Astrocyte (in vitro differentiated cells and primary cell): ENCODE results near the gene WASF2.

Experiments
- CTCF ChIP-seq: IDR thresholded peaks from 2 replicates; pipeline ENCODE4 v1.5.1; 2011; ENCODE audit warnings: low read depth, mild to moderate bottlenecking, inconsistent platforms, low read length, moderate library complexity; ENCODE audit not compliant: insufficient read depth
- EZH2 ChIP-seq: IDR thresholded peaks from 2 replicates; pipeline ENCODE4 v1.6.1; 2012; ENCODE audit warnings: mild to moderate bottlenecking, low read length, inconsistent platforms; ENCODE audit not compliant: insufficient read depth

GRCh38 chr1:27447399-27447798 is 42.6 kb downstream of the WASF2 start:
- TF ChIP-seq CTCF (no peak), EZH2 (no peak)
